Tibial nerve (tissue), 4 donors: Measurements from ENCODE around the gene ZNF154.

Experiments
- EP300 ChIP-seq, 2 donors: sonication (generic); formaldehyde crosslinking; IDR thresholded peaks; one replicate each; pipeline ENCODE4 v1.6.1; 2017; ENCODE audit warnings: antibody characterized with exemption in 2 of 2, mild to moderate bottlenecking in 1 of 2
- POLR2A ChIP-seq, 2 donors: fragments of 450-650 bp; IDR thresholded peaks; one replicate each; pipeline ENCODE4 v1.6.1; 2017; ENCODE audit warnings: antibody characterized with exemption in 2 of 2, mild to moderate bottlenecking in 2 of 2, moderate library complexity in 2 of 2
- TF ChIP-seq, protein P1 (sequence below), 5 experiments: fragments of 200-600 bp in 3 of 5; fragments of 450-650 bp in 2 of 5; sonication (generic) in 3 of 5; IDR thresholded peaks; one replicate each; pipeline ENCODE4 v1.5.1; 2016 to 2019; ENCODE audit warnings: antibody characterized with exemption in 5 of 5, mild to moderate bottlenecking in 3 of 5, moderate library complexity in 2 of 5

DNA sequence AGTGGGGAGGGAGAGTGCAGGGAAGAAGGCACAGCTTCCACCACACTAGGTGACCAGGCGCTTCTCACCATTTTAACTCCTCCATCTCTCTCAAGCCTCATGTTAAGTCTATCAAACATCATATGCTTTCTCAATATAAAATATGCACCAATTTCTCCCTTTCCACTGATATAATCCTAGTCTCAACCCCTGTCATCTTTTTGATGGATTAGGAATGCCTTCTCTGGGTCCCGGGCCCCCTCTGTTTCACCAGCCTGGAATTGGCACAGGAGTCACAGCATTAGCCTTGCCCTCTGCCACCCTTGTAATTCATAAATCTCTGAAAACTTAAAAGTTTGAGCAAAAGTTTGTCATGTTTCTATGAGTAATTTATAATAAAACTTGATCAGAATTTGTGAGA lies 40.4 kb downstream of the ZNF154 start, which contains the start of gene ZSCAN4:
- TF ChIP-seq EP300 (IDR thresholded peaks at IDR 0.05) (no peak), POLR2A (IDR thresholded peaks at IDR 0.05) (no peak)
- TF ChIP-seq, protein P1, sequence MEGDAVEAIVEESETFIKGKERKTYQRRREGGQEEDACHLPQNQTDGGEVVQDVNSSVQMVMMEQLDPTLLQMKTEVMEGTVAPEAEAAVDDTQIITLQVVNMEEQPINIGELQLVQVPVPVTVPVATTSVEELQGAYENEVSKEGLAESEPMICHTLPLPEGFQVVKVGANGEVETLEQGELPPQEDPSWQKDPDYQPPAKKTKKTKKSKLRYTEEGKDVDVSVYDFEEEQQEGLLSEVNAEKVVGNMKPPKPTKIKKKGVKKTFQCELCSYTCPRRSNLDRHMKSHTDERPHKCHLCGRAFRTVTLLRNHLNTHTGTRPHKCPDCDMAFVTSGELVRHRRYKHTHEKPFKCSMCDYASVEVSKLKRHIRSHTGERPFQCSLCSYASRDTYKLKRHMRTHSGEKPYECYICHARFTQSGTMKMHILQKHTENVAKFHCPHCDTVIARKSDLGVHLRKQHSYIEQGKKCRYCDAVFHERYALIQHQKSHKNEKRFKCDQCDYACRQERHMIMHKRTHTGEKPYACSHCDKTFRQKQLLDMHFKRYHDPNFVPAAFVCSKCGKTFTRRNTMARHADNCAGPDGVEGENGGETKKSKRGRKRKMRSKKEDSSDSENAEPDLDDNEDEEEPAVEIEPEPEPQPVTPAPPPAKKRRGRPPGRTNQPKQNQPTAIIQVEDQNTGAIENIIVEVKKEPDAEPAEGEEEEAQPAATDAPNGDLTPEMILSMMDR (IDR thresholded peaks at IDR 0.05): no peak
